Liver (tissue), 9 donors: ENCODE measurements around the gene HBP1. TPM values are rescaled to one million over a fixed set of nuclear protein-coding genes. Genes with fewer than 3 reads are reported as not detected.

Experiments
- DNase-seq: peaks from one replicate; pipeline ENCODE4 v3.0.0-alpha.2; 2017; ENCODE audit warnings: low spot score
- H3K27ac ChIP-seq, 2 donors: one replicate each; pipeline ENCODE4 v1.7.0; 2013; ENCODE audit warnings: inconsistent platforms in 2 of 2, low read length in 2 of 2, control low read depth in 1 of 2, low read depth in 1 of 2, mild to moderate bottlenecking in 1 of 2
- H3K27me3 ChIP-seq, 4 donors: one replicate each; pipeline versions ENCODE4 v1.6.1 to v1.7.0; 2013; ENCODE audit warnings: low read length in 3 of 4, inconsistent platforms in 1 of 4, mild to moderate bottlenecking in 1 of 4, moderate library complexity in 1 of 4; ENCODE audit not compliant: control insufficient read depth in 4 of 4, insufficient read depth in 4 of 4
- H3K36me3 ChIP-seq, 4 donors: one replicate each; pipeline versions ENCODE4 v1.6.1 to v1.7.0; 2013; ENCODE audit warnings: low read length in 3 of 4, mild to moderate bottlenecking in 3 of 4, low read depth in 1 of 4, moderate library complexity in 1 of 4; ENCODE audit not compliant: control insufficient read depth in 4 of 4, insufficient read depth in 3 of 4
- H3K4me1 ChIP-seq, 4 donors: one replicate each; pipeline versions ENCODE4 v1.6.1 to v1.7.0; 2013; ENCODE audit warnings: low read length in 3 of 4, mild to moderate bottlenecking in 3 of 4, moderate library complexity in 1 of 4; ENCODE audit not compliant: control insufficient read depth in 4 of 4, insufficient read depth in 4 of 4
- H3K4me3 ChIP-seq, 3 donors: one replicate each; pipeline versions ENCODE4 v1.6.1 to v1.7.0; 2013; ENCODE audit warnings: low read length in 3 of 3, control low read depth in 1 of 3, low read depth in 1 of 3, mild to moderate bottlenecking in 1 of 3
- H3K9ac ChIP-seq, 2 donors: one replicate each; pipeline ENCODE4 v1.7.0; 2013; ENCODE audit warnings: low read length in 2 of 2, mild to moderate bottlenecking in 2 of 2, moderate library complexity in 2 of 2, control low read depth in 1 of 2, low read depth in 1 of 2
- H3K9me3 ChIP-seq, 4 donors: one replicate each; pipeline versions ENCODE4 v1.6.1 to v1.7.0; 2013; ENCODE audit warnings: low read length in 3 of 4; ENCODE audit not compliant: control insufficient read depth in 4 of 4
- EGR1 ChIP-seq, 2 donors: IDR thresholded peaks; 2 replicates each; pipeline ENCODE4 v1.6.1; 2016 to 2018; ENCODE audit warnings: antibody characterized with exemption in 2 of 2, low read depth in 2 of 2
- FOXA1 ChIP-seq: IDR thresholded peaks from 2 replicates; pipeline ENCODE4 v1.6.1; 2016; ENCODE audit warnings: antibody characterized with exemption
- FOXA2 ChIP-seq: IDR thresholded peaks from 2 replicates; pipeline ENCODE4 v1.6.1; 2016; ENCODE audit warnings: antibody characterized with exemption
- GABPA ChIP-seq, 2 donors: IDR thresholded peaks in 1 of 2; conservative IDR thresholded peaks in 1 of 2; 2 replicates each; pipeline ENCODE4 v1.6.1; 2016; ENCODE audit warnings: antibody characterized with exemption in 2 of 2, mild to moderate bottlenecking in 1 of 2, moderate library complexity in 1 of 2
- HNF4G ChIP-seq: IDR thresholded peaks from 2 replicates; pipeline ENCODE4 v1.6.1; 2016; ENCODE audit warnings: antibody characterized with exemption
- JUND ChIP-seq, 2 donors: IDR thresholded peaks; 2 replicates each; pipeline ENCODE4 v1.6.1; 2016; ENCODE audit warnings: antibody characterized with exemption in 2 of 2
- NR2F2 ChIP-seq: IDR thresholded peaks from 2 replicates; pipeline ENCODE4 v1.6.1; 2016; ENCODE audit warnings: antibody characterized with exemption
- RAD21 ChIP-seq, 2 donors: IDR thresholded peaks; 2 replicates each; pipeline ENCODE4 v1.6.1; 2016; ENCODE audit warnings: antibody characterized with exemption in 2 of 2, mild to moderate bottlenecking in 2 of 2
- RXRA ChIP-seq, 2 donors: IDR thresholded peaks; 2 replicates each; pipeline ENCODE4 v1.6.1; 2017 to 2018; ENCODE audit warnings: antibody characterized with exemption in 2 of 2, mild to moderate bottlenecking in 1 of 2
- SP1 ChIP-seq: IDR thresholded peaks from 2 replicates; pipeline ENCODE4 v1.6.1; 2018; ENCODE audit warnings: antibody characterized with exemption, mild to moderate bottlenecking
- TAF1 ChIP-seq: conservative IDR thresholded peaks from 2 replicates; pipeline ENCODE4 v1.6.1; 2016; ENCODE audit warnings: antibody characterized with exemption, mild to moderate bottlenecking
- YY1 ChIP-seq: IDR thresholded peaks from 2 replicates; pipeline ENCODE4 v1.6.1; 2016; ENCODE audit warnings: antibody characterized with exemption, mild to moderate bottlenecking
- WGBS: extraction: QIAGEN DNeasy Blood & Tissue Kit; methylation state at CpG from one replicate; pipeline ENCODE4 v1.1.7; 2013; 5-methylcytosine and 5-hydroxymethylcytosine counted together
- polyA plus RNA-seq, 2 donors: library from polyadenylated mRNA; stranded (reverse) in 1 of 2; unstranded in 1 of 2; fragments of 200-250 nt in 1 of 2; fragments of >200 nt in 1 of 2; fragmentation: Nextera tagmentation in 1 of 2; extraction: Ambion mirVana in 1 of 2; gene quantifications; one replicate each; pipeline versions ENCODE4 v1.2.1 to v1.2.3, GENCODE V29; 2013 to 2015
- total RNA-seq, 2 donors: library from RNA; depleted of rRNA; stranded (reverse); fragments of >200 nt; gene quantifications; one replicate each; pipeline ENCODE4 v1.2.3, GENCODE V29; 2014
- TF ChIP-seq, protein P1 (sequence below): IDR thresholded peaks from 2 replicates; pipeline ENCODE4 v1.6.1; 2016; ENCODE audit warnings: antibody characterized with exemption
- TF ChIP-seq, protein P2 (sequence below): fragments of 150-350 bp; IDR thresholded peaks from 2 replicates; pipeline ENCODE4 v1.5.1; 2017; ENCODE audit warnings: improper control_type of control experiment, low read depth, low read length; ENCODE audit not compliant: missing input control
- TF ChIP-seq, protein P3 (sequence below): IDR thresholded peaks from 2 replicates; pipeline ENCODE4 v1.6.1; 2016; ENCODE audit warnings: antibody characterized with exemption, mild to moderate bottlenecking
- donor health status: healthy.
- donor health status: healthy.
- donor health status: healthy.
- donor health status: healthy.
- donor health status: healthy.

HBP1 gene
- total and polyA plus RNA-seq, 4 donors: 24.6 to 67.9 (median 48.1) TPM

DNA sequence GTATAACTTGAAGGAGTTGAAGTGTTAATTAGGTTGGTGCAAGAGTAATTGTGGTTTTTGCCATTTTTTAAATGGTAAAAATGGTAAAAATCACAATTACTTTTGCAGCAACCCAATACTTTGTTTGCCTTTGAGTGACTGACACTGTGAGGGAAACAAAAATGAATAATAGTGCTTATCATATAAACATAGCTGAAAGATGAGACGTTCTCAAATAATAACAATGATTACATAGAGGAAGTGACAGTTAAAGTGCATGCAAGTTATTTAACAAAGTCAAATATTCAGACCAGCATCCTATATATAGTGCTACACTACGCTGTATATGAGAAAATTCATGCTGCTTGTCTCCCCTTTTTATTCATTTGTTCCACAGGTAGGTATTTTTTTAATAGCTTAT is 4.7 kb upstream of the HBP1 start (continued):
- TF ChIP-seq RXRA (IDR thresholded peaks at IDR 0.05): no peak
- no peak for TF ChIP-seq NR2F2
- TF ChIP-seq EGR1 (IDR thresholded peaks at IDR 0.05; ENCODE audit: low read depth in 2 of 2): no peak

- Histone ChIP-seq H3K4me1 (peaks cover 0 to 6% (median 3%) of the 10 kb centered on the region in 4 donors), H3K27me3 (no peaks in the 10 kb centered on the region), H3K4me3 (no peak overlapping the region), H3K27ac (no peak overlapping the region), H3K9me3 (no peaks in the 10 kb centered on the region), H3K36me3 (no peaks in the 10 kb centered on the region), H3K9ac (no peak overlapping the region)
- DNase-seq: no peak
- TF ChIP-seq EGR1 (IDR thresholded peaks at IDR 0.05; ENCODE audit: low read depth in 2 of 2): no peak
- no peak for TF ChIP-seq JUND (IDR thresholded peaks at IDR 0.05)
- TF ChIP-seq HNF4G: no peak
- TF ChIP-seq, protein P1, sequence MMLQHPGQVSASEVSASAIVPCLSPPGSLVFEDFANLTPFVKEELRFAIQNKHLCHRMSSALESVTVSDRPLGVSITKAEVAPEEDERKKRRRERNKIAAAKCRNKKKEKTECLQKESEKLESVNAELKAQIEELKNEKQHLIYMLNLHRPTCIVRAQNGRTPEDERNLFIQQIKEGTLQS: no peak
- TF ChIP-seq, protein P2, sequence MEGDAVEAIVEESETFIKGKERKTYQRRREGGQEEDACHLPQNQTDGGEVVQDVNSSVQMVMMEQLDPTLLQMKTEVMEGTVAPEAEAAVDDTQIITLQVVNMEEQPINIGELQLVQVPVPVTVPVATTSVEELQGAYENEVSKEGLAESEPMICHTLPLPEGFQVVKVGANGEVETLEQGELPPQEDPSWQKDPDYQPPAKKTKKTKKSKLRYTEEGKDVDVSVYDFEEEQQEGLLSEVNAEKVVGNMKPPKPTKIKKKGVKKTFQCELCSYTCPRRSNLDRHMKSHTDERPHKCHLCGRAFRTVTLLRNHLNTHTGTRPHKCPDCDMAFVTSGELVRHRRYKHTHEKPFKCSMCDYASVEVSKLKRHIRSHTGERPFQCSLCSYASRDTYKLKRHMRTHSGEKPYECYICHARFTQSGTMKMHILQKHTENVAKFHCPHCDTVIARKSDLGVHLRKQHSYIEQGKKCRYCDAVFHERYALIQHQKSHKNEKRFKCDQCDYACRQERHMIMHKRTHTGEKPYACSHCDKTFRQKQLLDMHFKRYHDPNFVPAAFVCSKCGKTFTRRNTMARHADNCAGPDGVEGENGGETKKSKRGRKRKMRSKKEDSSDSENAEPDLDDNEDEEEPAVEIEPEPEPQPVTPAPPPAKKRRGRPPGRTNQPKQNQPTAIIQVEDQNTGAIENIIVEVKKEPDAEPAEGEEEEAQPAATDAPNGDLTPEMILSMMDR: no peak
- TF ChIP-seq SP1: no peak
- TF ChIP-seq YY1: no peak
- no peak for TF ChIP-seq FOXA2
- no peak for TF ChIP-seq GABPA (IDR thresholded peaks at IDR 0.05 in 1 of 2, conservative IDR thresholded peaks at IDR 0.05 in 1 of 2)
- TF ChIP-seq RXRA (IDR thresholded peaks at IDR 0.05): no peak
- WGBS: 70% methylated on average over 3 of the region's 3 CpGs
Observed at GRCh38 chr7:107165341-107165740, 3.5 kb upstream of the HBP1 start.

- no peak for DNase-seq
- TF ChIP-seq RXRA (IDR thresholded peaks at IDR 0.05) (no peak), JUND (IDR thresholded peaks at IDR 0.05) (no peak)
- Histone ChIP-seq H3K27me3 (no peaks in the 10 kb centered on the region), H3K9ac (peak overlapping the region; percentile 58 to 98), H3K4me1 (peaks cover 5 to 16% (median 10%) of the 10 kb centered on the region in 4 donors), H3K27ac (peak overlapping the region; percentile 95 to 98), H3K4me3 (peak overlapping the region in 2 of 3 donors; percentile 43 to 62), H3K36me3 (peaks cover 0 to 2% (median 0%) of the 10 kb centered on the region in 4 donors), H3K9me3 (no peaks in the 10 kb centered on the region)
- WGBS: 38% methylated on average over 5 of the region's 5 CpGs
Observed at GRCh38 chr7:107166736-107167426, 1.9 kb upstream of the HBP1 start.

DNA sequence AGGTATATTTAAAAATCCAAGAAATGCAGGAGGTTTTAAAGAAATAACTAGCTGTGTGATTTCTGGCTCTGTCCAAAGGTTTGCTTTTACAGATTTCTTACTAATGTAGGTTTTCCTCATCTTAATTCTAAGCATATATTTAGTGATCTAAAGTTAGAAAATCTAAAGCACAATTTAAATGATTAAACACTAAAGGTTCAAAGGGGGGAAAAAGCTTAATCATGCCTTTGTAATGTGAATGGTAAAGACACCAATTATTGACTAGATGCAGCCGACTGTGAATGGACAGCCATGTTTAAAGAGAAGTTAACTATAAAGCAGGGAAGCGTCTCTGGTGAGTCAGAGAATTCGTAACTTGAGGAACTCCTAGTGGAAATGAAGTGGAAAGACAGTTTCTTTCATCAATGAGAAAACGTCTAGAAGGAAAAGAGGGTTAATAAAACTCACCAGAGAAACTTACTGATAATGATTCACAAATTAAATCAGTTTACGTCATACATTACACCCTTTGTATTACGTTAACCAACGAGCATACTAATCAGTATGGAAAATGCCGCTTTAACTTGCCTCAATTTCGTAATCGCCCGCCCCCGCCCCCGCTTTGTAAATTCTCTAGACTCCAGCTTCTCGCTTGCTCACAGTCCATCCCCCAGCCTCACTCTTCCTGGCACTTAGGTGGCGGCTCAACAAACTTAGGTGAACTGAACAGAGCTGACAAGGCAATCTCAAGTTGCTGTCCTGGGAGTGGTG is 1.1 kb upstream of the HBP1 start:
- Histone ChIP-seq H3K9me3 (no peaks in the 10 kb centered on the region), H3K4me3 (peak overlapping the region; percentile 43 to 62 (median 57)), H3K36me3 (peaks cover 0 to 2% (median 0%) of the 10 kb centered on the region in 4 donors), H3K4me1 (peaks cover 5 to 16% (median 10%) of the 10 kb centered on the region in 4 donors), H3K27me3 (no peaks in the 10 kb centered on the region), H3K9ac (peak overlapping the region; percentile 58 to 98), H3K27ac (peak overlapping the region; percentile 95 to 98)
- WGBS: under 1% methylated on average over 15 of the region's 15 CpGs
- DNase-seq: no peak
- TF ChIP-seq GABPA (IDR thresholded peaks at IDR 0.05 in 1 of 2, conservative IDR thresholded peaks at IDR 0.05 in 1 of 2) (no peak), FOXA2 (no peak), TAF1 (peak; percentile 37), NR2F2 (no peak), SP1 (no peak), FOXA1 (no peak), RAD21 (IDR thresholded peaks at IDR 0.05) (peak; percentile 28 to 30), JUND (IDR thresholded peaks at IDR 0.05) (peak; percentile 58 to 74)
- TF ChIP-seq, protein P3, sequence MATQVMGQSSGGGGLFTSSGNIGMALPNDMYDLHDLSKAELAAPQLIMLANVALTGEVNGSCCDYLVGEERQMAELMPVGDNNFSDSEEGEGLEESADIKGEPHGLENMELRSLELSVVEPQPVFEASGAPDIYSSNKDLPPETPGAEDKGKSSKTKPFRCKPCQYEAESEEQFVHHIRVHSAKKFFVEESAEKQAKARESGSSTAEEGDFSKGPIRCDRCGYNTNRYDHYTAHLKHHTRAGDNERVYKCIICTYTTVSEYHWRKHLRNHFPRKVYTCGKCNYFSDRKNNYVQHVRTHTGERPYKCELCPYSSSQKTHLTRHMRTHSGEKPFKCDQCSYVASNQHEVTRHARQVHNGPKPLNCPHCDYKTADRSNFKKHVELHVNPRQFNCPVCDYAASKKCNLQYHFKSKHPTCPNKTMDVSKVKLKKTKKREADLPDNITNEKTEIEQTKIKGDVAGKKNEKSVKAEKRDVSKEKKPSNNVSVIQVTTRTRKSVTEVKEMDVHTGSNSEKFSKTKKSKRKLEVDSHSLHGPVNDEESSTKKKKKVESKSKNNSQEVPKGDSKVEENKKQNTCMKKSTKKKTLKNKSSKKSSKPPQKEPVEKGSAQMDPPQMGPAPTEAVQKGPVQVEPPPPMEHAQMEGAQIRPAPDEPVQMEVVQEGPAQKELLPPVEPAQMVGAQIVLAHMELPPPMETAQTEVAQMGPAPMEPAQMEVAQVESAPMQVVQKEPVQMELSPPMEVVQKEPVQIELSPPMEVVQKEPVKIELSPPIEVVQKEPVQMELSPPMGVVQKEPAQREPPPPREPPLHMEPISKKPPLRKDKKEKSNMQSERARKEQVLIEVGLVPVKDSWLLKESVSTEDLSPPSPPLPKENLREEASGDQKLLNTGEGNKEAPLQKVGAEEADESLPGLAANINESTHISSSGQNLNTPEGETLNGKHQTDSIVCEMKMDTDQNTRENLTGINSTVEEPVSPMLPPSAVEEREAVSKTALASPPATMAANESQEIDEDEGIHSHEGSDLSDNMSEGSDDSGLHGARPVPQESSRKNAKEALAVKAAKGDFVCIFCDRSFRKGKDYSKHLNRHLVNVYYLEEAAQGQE: peak; percentile 25
- TF ChIP-seq, protein P2: peak; percentile 27
